Smooth muscle cell (in vitro differentiated cells): Measurements from ENCODE around the gene CALCB. TPM values are rescaled to one million over a fixed set of nuclear protein-coding genes. Genes with fewer than 3 reads are reported as not detected.

Experiments
- DNase-seq: peaks from one replicate; lab custom pipeline; 2025; ENCODE audit not compliant: unreplicated experiment; lab: John Stamatoyannopoulos, UW
- H2AFZ ChIP-seq: fragments of 200-600 bp; sonication (generic); 2 replicates; pipeline ENCODE4 v1.6.0; 2016; ENCODE audit warnings: antibody characterized with exemption, low read depth, mild to moderate bottlenecking
- H3F3A ChIP-seq: fragments of 200-600 bp; sonication (generic); 2 replicates; pipeline ENCODE4 v1.6.0; 2017; ENCODE audit warnings: antibody characterized with exemption, low read depth
- H3K27ac ChIP-seq: fragments of 200-600 bp; sonication (generic); 2 replicates; pipeline ENCODE4 v1.5.1; 2016; ENCODE audit warnings: low read depth, mild to moderate bottlenecking
- H3K27me3 ChIP-seq: fragments of 200-600 bp; sonication (generic); 2 replicates; pipeline ENCODE4 v1.6.1; 2016; ENCODE audit warnings: low read depth, mild to moderate bottlenecking
- H3K36me3 ChIP-seq: fragments of 200-600 bp; sonication (generic); 2 replicates; pipeline ENCODE4 v1.5.1; 2016; ENCODE audit warnings: low read depth
- H3K4me1 ChIP-seq: fragments of 200-600 bp; sonication (generic); 2 replicates; pipeline ENCODE4 v1.5.1; 2016; ENCODE audit warnings: low read depth
- H3K4me2 ChIP-seq: fragments of 200-600 bp; sonication (generic); 2 replicates; pipeline ENCODE4 v1.6.0; 2016; ENCODE audit warnings: mild to moderate bottlenecking
- H3K4me3 ChIP-seq: fragments of 200-600 bp; sonication (generic); 2 replicates; pipeline ENCODE4 v1.5.1; 2016; ENCODE audit warnings: mild to moderate bottlenecking
- H3K79me2 ChIP-seq: fragments of 200-600 bp; sonication (generic); 2 replicates; pipeline ENCODE4 v1.6.0; 2016; ENCODE audit warnings: low read depth, mild to moderate bottlenecking
- H3K9ac ChIP-seq: fragments of 200-600 bp; sonication (generic); 2 replicates; pipeline ENCODE4 v1.6.0; 2016; ENCODE audit warnings: low read depth
- H3K9me3 ChIP-seq: fragments of 200-600 bp; sonication (generic); replicated peaks from 2 replicates; pipeline ENCODE4 v1.5.1; 2016; ENCODE audit warnings: low read depth
- H4K20me1 ChIP-seq: fragments of 200-600 bp; sonication (generic); 2 replicates; pipeline ENCODE4 v1.6.0; 2016; ENCODE audit warnings: low read depth
- WGBS: methylation state at CpG from one replicate; pipeline ENCODE4 v1.1.7; 2016; ENCODE audit warnings: low lambda C conversion rate; 5-methylcytosine and 5-hydroxymethylcytosine counted together
- polyA plus RNA-seq: library from polyadenylated mRNA; unstranded; fragments of >200 nt; fragmentation: Nextera tagmentation; extraction: Ambion mirVana; gene quantifications from 2 replicates; pipeline ENCODE4 v1.2.1, GENCODE V29; 2016
- total RNA-seq: library from RNA; depleted of rRNA; stranded (reverse); fragments of >200 nt; gene quantifications from 2 replicates; pipeline ENCODE4 v1.2.3, GENCODE V29; 2014
- TF ChIP-seq, protein P1 (sequence below): fragments of 200-600 bp; sonication (generic); IDR thresholded peaks from 2 replicates; pipeline ENCODE4 v1.5.1; 2017; ENCODE audit warnings: borderline replicate concordance, mild to moderate bottlenecking, antibody characterized with exemption; ENCODE audit not compliant: insufficient read depth, poor library complexity, severe bottlenecking

CALCB gene
- total and polyA plus RNA-seq, 2 experiments from 2014 or later = not detected

DNA sequence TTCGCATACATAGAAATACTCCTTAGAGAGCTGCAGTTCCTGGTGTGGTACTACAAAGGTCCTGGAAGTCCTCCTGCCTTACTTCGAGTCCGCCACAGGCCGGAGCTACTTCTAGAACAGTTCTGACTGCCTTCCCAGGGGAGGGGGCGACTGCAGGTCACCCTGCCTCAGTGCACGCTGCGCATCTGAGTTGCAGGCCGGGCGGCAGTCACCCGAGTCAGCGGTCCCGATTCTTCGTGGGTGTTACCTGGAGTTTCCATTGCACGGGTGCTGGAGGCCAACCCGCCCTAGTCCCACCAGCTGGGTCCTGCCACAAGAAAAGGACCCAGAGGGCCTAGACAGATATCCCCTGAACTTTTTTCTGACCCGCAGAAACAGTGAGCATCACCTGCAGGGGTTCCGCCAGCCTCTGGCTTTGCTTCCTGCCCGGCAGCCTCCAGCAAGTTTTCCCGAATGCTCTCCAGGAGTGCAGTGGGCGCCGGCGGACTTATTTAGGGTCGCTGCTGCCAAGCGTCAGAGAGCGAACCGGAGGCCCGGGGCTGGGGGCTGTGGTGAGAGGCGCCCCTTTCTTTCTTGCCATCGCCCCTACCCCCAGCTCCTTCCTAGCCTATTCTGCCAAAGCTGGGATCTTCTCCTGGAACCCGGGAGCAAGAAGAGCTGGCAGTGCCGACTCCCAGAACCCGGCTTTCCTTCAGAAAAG lies 1.7 kb upstream of the CALCB start:
- Histone ChIP-seq H3K27me3 (peaks cover 24% of the 10 kb centered on the region), H3K27ac (no peak overlapping the region), H3K4me3 (no peak overlapping the region), H3K9me3 (no peaks in the 10 kb centered on the region), H3K4me2 (no peak overlapping the region), H3K36me3 (no peaks in the 10 kb centered on the region), H3F3A (no peaks in the 10 kb centered on the region), H4K20me1 (no peaks in the 10 kb centered on the region), H3K9ac (no peak overlapping the region), H2AFZ (no peak overlapping the region), H3K4me1 (peaks cover 8% of the 10 kb centered on the region), H3K79me2 (no peaks in the 10 kb centered on the region)
- TF ChIP-seq, protein P1, sequence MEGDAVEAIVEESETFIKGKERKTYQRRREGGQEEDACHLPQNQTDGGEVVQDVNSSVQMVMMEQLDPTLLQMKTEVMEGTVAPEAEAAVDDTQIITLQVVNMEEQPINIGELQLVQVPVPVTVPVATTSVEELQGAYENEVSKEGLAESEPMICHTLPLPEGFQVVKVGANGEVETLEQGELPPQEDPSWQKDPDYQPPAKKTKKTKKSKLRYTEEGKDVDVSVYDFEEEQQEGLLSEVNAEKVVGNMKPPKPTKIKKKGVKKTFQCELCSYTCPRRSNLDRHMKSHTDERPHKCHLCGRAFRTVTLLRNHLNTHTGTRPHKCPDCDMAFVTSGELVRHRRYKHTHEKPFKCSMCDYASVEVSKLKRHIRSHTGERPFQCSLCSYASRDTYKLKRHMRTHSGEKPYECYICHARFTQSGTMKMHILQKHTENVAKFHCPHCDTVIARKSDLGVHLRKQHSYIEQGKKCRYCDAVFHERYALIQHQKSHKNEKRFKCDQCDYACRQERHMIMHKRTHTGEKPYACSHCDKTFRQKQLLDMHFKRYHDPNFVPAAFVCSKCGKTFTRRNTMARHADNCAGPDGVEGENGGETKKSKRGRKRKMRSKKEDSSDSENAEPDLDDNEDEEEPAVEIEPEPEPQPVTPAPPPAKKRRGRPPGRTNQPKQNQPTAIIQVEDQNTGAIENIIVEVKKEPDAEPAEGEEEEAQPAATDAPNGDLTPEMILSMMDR = no peak
- no peak for DNase-seq
- WGBS = 94% methylated on average over 32 of the region's 32 CpGs

DNA sequence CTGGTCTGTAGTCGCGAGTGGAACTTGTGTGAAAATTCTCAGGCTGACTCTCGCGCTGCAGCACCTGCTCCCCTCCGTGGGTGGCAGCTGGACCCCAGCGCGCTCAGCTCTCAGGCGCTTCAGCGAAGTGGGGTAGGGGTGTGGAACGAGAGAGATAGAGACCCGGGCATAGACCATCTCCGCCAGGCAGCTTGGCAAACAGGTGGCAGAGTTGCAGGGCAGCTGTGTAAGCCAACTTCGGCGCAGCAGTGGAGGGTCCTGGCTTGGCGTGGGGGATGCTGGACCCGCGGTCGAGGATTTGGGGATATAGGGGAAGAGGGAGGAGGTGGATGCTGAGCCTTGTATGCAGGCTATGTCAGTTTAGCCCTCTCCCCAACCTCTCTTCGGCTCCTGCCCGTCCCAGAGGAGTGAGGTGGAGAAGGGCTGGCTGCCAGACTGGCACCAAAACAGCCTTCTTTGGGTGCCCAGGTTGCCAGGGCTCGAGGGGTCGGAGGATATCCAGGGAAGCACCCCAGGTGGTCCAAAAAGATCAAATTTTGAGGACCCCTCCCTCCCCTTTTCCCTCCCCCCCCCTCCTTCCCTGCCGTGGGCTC lies 746 bp upstream of the CALCB start:
- TF ChIP-seq, protein P1 = no peak
- Histone ChIP-seq H2AFZ (no peak overlapping the region), H3K9ac (no peak overlapping the region), H3K79me2 (no peaks in the 10 kb centered on the region), H3K4me2 (no peak overlapping the region), H3K4me1 (peaks cover 8% of the 10 kb centered on the region), H3F3A (no peaks in the 10 kb centered on the region), H4K20me1 (no peaks in the 10 kb centered on the region), H3K9me3 (no peaks in the 10 kb centered on the region), H3K27me3 (peaks cover 29% of the 10 kb centered on the region), H3K4me3 (no peak overlapping the region), H3K36me3 (no peaks in the 10 kb centered on the region), H3K27ac (no peak overlapping the region)
- no peak for DNase-seq
- WGBS = 83% methylated on average over 22 of the region's 23 CpGs

DNA sequence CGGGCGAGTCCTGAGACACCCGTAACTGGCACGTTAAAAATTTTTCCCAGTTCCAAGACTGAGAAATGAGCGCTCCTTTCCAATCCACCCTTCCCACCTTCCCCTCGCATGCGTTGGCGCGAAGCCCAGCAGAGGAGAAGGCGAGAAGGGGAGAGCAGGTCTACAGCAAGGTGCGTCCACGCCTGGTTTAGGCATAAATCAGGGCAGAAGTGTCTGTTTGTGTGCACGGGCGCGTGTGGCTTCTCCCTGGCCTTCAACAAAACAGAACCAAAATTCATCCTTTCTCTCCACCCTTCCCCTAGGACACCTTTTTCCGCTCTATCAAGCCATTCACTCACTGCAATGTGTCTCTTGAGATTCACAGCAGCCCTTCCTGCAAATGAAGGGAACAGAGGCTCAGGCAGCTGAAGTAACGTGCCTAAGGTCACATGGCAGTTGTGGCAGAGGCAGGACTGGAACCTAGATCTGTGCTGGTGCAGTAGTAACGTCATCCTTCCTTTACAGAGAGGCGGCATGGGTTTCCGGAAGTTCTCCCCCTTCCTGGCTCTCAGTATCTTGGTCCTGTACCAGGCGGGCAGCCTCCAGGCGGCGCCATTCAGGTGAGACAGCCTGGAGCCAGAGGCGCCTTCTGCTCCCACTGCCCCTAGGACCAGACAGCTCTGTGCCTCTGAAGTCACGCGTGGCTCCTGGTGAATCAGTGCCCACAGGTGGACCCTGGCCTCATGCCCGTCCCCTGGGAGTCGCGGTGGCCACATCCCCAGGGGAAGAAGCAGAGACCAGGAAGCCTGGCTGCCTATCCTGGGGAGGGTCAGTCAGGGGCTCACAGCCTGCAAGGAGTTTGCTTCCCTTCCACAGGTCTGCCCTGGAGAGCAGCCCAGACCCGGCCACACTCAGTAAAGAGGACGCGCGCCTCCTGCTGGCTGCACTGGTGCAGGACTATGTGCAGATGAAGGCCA lies 1.1 kb downstream of the CALCB start:
- 9% methylated on average over 33 of the region's 33 CpGs for WGBS

More for the DNA sequence above, 1.1 kb downstream of the CALCB start:
- H3K36me3 ChIP-seq = no peaks in the 10 kb centered on the region
- H3K27ac ChIP-seq = no peak overlapping the region
- H3K9ac ChIP-seq = no peak overlapping the region
- peak overlapping the region; percentile 86 for H3K4me2 ChIP-seq
- no peaks in the 10 kb centered on the region for H3F3A ChIP-seq
- H2AFZ ChIP-seq = peak overlapping the region; percentile 82
- peaks cover 8% of the 10 kb centered on the region for H3K4me1 ChIP-seq
- H3K79me2 ChIP-seq = no peaks in the 10 kb centered on the region
- H3K27me3 ChIP-seq = peaks cover 29% of the 10 kb centered on the region
- H3K4me3 ChIP-seq = peak overlapping the region; percentile 51
- no peaks in the 10 kb centered on the region for H4K20me1 ChIP-seq
- DNase-seq = peak; percentile 36
- TF ChIP-seq, protein P1 = peak; percentile 72
- H3K9me3 ChIP-seq = no peaks in the 10 kb centered on the region
